A549 (cell line): ENCODE measurements around the gene QSOX1. TPM values are rescaled to one million over a fixed set of nuclear protein-coding genes. Genes with fewer than 3 reads are reported as not detected.

Experiments
- ATAC-seq, 2 experiments: fragments of 200-7000 bp in 1 of 2; fragments of >200 bp in 1 of 2; cut with Nextera tagmentation in 1 of 2; cut with Tn5 transposase in 1 of 2; 3 replicates each; pipeline versions ENCODE4 v1.8.0 to v1.9.1; 2018 to 2020; ENCODE audit warnings: mild to moderate bottlenecking in 1 of 2, moderate library complexity in 1 of 2
- CTCF ChIA-PET: fragments of 300-600 bp; sonication (Branson Sonifier 250); formaldehyde crosslinking; extraction: SDS; loops from one replicate; lab custom pipeline; 2021; ENCODE audit warnings: antibody characterized with exemption, inconsistent platforms; lab: Yijun Ruan, JAX
- POLR2A ChIA-PET: fragments of 350-600 bp; formaldehyde crosslinking; extraction: SDS; loops from one replicate; lab custom pipeline; 2021; ENCODE audit warnings: antibody characterized with exemption, inconsistent platforms; lab: Yijun Ruan, JAX
- DNase-seq, 2 experiments: peaks; one replicate each; pipeline versions ENCODE4 v3.0.0 to v3.0.0-alpha.2; 2011 to 2016; ENCODE audit warnings: low read depth in 1 of 2, low spot score in 1 of 2
- FAIRE-seq: peaks from 2 replicates; lab custom pipeline; 2011; peaks lifted over from hg19 to GRCh38; lab: Jason Lieb, UNC
- H3K27ac ChIP-seq, 2 experiments: fragments of >200 bp; sonication (Bioruptor Twin); formaldehyde crosslinking; 3 replicates each; pipeline ENCODE4 v1.5.1; 2016 to 2017
- H3K4me1 ChIP-seq: fragments of >200 bp; sonication (Bioruptor Twin); formaldehyde crosslinking; 3 replicates; pipeline ENCODE4 v1.6.1; 2016
- H3K4me2 ChIP-seq: fragments of >200 bp; sonication (Bioruptor Twin); formaldehyde crosslinking; 3 replicates; pipeline ENCODE4 v1.6.1; 2016
- H3K4me3 ChIP-seq: fragments of >200 bp; sonication (Bioruptor Twin); formaldehyde crosslinking; 3 replicates; pipeline ENCODE4 v1.5.1; 2016
- H3K9me3 ChIP-seq: fragments of >200 bp; sonication (Bioruptor Twin); formaldehyde crosslinking; 3 replicates; pipeline ENCODE4 v1.6.1; 2016
- CEBPB ChIP-seq, 2 experiments: fragments of >200 bp in 1 of 2; sonication (Bioruptor Twin) in 1 of 2; formaldehyde crosslinking in 1 of 2; IDR thresholded peaks; 2 replicates each; pipeline ENCODE4 v1.6.1; 2012 to 2016
- CHD2 ChIP-seq: fragments of 150-350 bp; IDR thresholded peaks from 2 replicates; pipeline ENCODE4 v1.6.1; 2014; ENCODE audit warnings: low read length; ENCODE audit not compliant: partially characterized antibody
- EHF ChIP-seq: fragments of 250-450 bp; sonication (Bioruptor Pico); IDR thresholded peaks from 2 replicates; pipeline ENCODE4 v1.5.0; 2020; ENCODE audit warnings: mild to moderate bottlenecking
- FOXS1 ChIP-seq: fragments of 250-450 bp; sonication (Bioruptor Pico); IDR thresholded peaks from 2 replicates; pipeline ENCODE4 v1.5.0; 2020; ENCODE audit warnings: mild to moderate bottlenecking, moderate library complexity
- HEYL ChIP-seq: fragments of 250-450 bp; sonication (Bioruptor Pico); IDR thresholded peaks from 2 replicates; pipeline ENCODE4 v1.8.0; 2021; ENCODE audit warnings: mild to moderate bottlenecking, moderate library complexity
- HOXB5 ChIP-seq: fragments of 250-450 bp; sonication (Bioruptor Pico); IDR thresholded peaks from 2 replicates; pipeline ENCODE4 v1.5.0; 2020; ENCODE audit warnings: mild to moderate bottlenecking, moderate library complexity
- JUN ChIP-seq, 2 experiments: fragments of >200 bp; sonication (Bioruptor Twin); formaldehyde crosslinking; IDR thresholded peaks; 2 replicates in 1 of 2; 3 replicates in 1 of 2; pipeline ENCODE4 v1.6.1; 2016 to 2017
- KDM5A ChIP-seq: fragments of 200-600 bp; sonication (generic); IDR thresholded peaks from 2 replicates; pipeline ENCODE4 v1.6.1; 2016; ENCODE audit warnings: antibody characterized with exemption, mild to moderate bottlenecking
- MYC ChIP-seq: IDR thresholded peaks from 2 replicates; pipeline ENCODE4 v1.6.1; 2012; ENCODE audit warnings: mild to moderate bottlenecking, inconsistent platforms, low read length, improper control_type of control experiment, borderline replicate concordance
- RAD21 ChIP-seq, 2 experiments: fragments of >200 bp in 1 of 2; sonication (Bioruptor Twin) in 1 of 2; formaldehyde crosslinking in 1 of 2; IDR thresholded peaks in 1 of 2; conservative IDR thresholded peaks in 1 of 2; 2 replicates in 1 of 2; 3 replicates in 1 of 2; pipeline ENCODE4 v1.6.1; 2012 to 2018; ENCODE audit warnings: inconsistent platforms in 1 of 2
- SMC3 ChIP-seq: fragments of >200 bp; sonication (Bioruptor Twin); formaldehyde crosslinking; IDR thresholded peaks from 3 replicates; pipeline ENCODE4 v1.6.1; 2018; ENCODE audit warnings: inconsistent platforms
- SREBF2 ChIP-seq: fragments of 450-650 bp; IDR thresholded peaks from 2 replicates; pipeline ENCODE4 v1.6.1; 2014; ENCODE audit warnings: mild to moderate bottlenecking, moderate library complexity
- WGBS: methylation state at CpG from one replicate; pipeline ENCODE4 v1.1.6; 2017; ENCODE audit errors: missing lambda C conversion rate; 5-methylcytosine and 5-hydroxymethylcytosine counted together
- polyA plus RNA-seq, 4 experiments: library from polyadenylated mRNA; depleted of rRNA in 3 of 4; stranded (reverse); fragments of >200 nt; fragmentation: RNase III in 1 of 4; extraction: RNeasy Plus Mini Kit Qiagen cat#74134 plus additional on column Dnase treatment in 1 of 4; gene quantifications; 2 replicates in 3 of 4; 3 replicates in 1 of 4; pipeline ENCODE4 v1.2.3, GENCODE V29; 2011 to 2017
- TF ChIP-seq, protein P1 (sequence below): IDR thresholded peaks from 2 replicates; pipeline ENCODE4 v1.6.1; 2012
- TF ChIP-seq, protein P2 (sequence below): fragments of >200 bp; sonication (Bioruptor Twin); formaldehyde crosslinking; IDR thresholded peaks from 2 replicates; pipeline ENCODE4 v1.6.1; 2016
- TF ChIP-seq, protein P3 (sequence below): fragments of >200 bp; sonication (Bioruptor Twin); formaldehyde crosslinking; IDR thresholded peaks from 3 replicates; pipeline ENCODE4 v1.5.1; 2016
- TF ChIP-seq, protein P4 (sequence below): fragments of 200-600 bp; sonication (generic); IDR thresholded peaks from 2 replicates; pipeline ENCODE4 v1.6.1; 2016; ENCODE audit warnings: antibody characterized with exemption, mild to moderate bottlenecking, moderate library complexity

Gene QSOX1
- polyA plus RNA-seq, 2 of the 4 experiments (the other 2 are of a cell fraction): 43.8 to 60.2 TPM

DNA sequence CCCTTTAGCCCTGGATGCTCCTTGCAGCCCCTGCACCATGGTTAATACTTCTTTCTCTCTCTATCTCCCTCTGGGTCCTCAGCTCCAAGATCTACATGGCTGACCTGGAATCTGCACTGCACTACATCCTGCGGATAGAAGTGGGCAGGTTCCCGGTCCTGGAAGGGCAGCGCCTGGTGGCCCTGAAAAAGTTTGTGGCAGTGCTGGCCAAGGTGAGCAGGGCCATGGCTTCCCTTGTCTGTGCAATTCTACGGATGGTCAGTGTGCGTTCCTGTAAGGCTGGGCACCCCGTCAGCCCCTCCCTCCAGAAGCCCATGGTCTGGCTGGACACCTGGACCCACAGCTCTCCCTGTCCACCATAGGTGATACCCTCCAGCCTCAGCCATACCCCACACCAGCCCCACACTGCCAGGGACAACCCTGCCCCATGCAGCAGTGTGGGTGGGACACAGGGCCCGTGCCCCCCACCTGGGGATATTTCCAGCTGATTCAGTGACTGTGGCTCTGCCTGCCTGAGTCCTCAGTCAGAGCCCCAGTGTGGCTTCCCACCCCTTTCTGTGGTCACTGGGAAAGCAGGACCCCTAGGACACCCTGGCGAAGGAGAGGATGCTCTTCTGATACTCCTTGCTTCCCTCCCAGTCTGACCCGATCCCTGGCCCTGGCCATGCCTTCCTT, 31.4 kb downstream of the QSOX1 start (continued):
- TF ChIP-seq MYC: no peak
- TF ChIP-seq CHD2: no peak
- no peak for TF ChIP-seq SREBF2
- TF ChIP-seq FOXS1 (CRISPR knock-in tag): no peak
- TF ChIP-seq CEBPB (IDR thresholded peaks at IDR 0.05): no peak
- TF ChIP-seq SMC3: no peak
- TF ChIP-seq, all 56 proteins: peak for 0

DNA sequence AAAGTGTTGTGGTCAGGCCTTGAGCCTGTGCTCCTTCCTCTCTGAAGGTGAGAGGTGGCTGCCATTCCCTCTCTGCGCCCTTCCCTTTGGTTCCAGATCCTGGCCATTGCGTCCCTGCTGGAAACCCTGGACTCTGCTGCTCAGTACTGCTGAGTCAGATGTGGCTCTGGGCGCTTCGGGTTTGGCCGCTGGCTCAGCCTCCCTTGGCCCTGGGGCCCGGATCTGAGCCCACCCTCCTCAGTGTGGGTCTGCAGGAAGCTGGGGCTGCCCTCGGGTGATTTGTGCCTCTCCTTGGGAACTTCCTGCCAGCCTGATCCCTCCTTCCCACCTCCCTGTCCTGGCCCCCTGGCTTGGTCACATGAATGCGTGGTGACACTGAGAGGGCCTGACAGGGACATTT, 32.2 kb downstream of the QSOX1 start:
- DNase-seq (no peak), ATAC-seq (no peak), FAIRE-seq (no peak)
- no peak for TF ChIP-seq KDM5A
- no peak for TF ChIP-seq HOXB5
- no peak for TF ChIP-seq JUN (IDR thresholded peaks at IDR 0.05)
- no peak for TF ChIP-seq EHF (CRISPR knock-in tag)
- TF ChIP-seq, protein P1, sequence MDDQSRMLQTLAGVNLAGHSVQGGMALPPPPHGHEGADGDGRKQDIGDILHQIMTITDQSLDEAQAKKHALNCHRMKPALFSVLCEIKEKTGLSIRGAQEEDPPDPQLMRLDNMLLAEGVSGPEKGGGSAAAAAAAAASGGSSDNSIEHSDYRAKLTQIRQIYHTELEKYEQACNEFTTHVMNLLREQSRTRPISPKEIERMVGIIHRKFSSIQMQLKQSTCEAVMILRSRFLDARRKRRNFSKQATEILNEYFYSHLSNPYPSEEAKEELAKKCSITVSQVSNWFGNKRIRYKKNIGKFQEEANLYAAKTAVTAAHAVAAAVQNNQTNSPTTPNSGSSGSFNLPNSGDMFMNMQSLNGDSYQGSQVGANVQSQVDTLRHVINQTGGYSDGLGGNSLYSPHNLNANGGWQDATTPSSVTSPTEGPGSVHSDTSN: no peak
- ChIA-PET POLR2A (no interaction called here), CTCF (interaction anchor here (0.9 to 6.5 kb wide), 15 partner anchors 12 to 979 kb away, joined by 3 to 77 read pairs (median 6); partner anchors contain the start of gene LHX4)
- H3K4me3 ChIP-seq: no peak overlapping the region
- H3K4me2 ChIP-seq: no peak overlapping the region
- H3K9me3 ChIP-seq: no peaks in the 10 kb centered on the region
- H3K4me1 ChIP-seq: no peaks in the 10 kb centered on the region
- no peak overlapping the region for H3K27ac ChIP-seq
- WGBS: 69% methylated on average over 7 of the region's 8 CpGs

DNA sequence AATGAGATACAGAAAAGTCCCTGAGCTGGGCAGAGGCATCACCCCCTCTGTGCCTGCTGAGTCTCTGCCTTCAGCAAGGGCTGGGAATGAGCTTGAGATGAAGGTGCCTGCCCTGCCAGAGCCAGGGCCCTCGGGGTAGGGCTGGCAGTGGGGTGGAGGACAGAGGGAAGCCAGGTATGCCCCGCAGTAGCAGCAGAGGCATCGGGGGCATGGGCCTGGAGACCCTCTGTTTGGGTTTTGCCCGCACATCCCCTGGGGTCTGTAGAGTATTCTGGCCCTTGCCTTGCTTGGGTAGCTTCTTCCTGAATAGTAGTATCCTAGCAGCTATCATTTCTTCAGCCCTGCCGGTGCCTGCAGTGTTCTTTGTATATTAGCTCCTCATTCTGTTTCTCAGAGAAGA, 33.0 kb downstream of the QSOX1 start:
- CTCF ChIA-PET: interaction anchor here (0.7 to 6.5 kb wide), 42 partner anchors 9 to 979 kb away, joined by 3 to 77 read pairs (median 4); partner anchors contain the start of gene LHX4
- H3K4me2 ChIP-seq: no peak overlapping the region
- no peak for FAIRE-seq
- H3K27ac ChIP-seq: no peak overlapping the region
- WGBS: 71% methylated on average over 5 of the region's 5 CpGs
- TF ChIP-seq, protein P2, sequence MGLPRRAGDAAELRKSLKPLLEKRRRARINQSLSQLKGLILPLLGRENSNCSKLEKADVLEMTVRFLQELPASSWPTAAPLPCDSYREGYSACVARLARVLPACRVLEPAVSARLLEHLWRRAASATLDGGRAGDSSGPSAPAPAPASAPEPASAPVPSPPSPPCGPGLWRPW: no peak
- TF ChIP-seq HEYL (CRISPR knock-in tag): no peak
- peak in 1 of 2 experiments; percentile 8; a peak in 2 of 6 replicates for ATAC-seq
- no peaks in the 10 kb centered on the region for H3K9me3 ChIP-seq
- POLR2A ChIA-PET: no interaction called here
- H3K4me3 ChIP-seq: no peak overlapping the region
- no peak for DNase-seq
- no peaks in the 10 kb centered on the region for H3K4me1 ChIP-seq

DNA sequence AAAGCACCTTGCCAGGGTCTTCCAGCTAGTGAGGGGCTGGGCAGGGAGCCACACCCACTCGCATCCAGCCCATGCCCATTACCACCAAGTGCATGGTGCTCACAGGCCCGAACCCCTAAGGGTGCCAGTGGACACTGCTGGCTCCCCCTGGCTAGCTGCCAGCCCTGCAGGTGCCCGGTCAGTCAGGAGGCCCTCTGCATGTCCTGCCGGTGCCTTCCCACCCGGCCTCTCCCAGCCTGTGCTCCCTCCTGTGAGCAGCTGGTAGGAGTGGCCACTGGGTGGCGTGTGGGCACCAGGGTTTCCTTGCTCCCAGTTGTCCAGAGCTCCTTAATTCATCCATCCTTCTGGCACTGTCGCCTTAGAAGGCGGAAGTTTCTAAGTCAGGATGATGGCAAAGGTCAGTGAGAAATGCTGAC, 33.4 kb downstream of the QSOX1 start:
- no peaks in the 10 kb centered on the region for H3K9me3 ChIP-seq
- H3K4me2 ChIP-seq: no peak overlapping the region
- DNase-seq (peak; percentile 79 to 82), ATAC-seq (peak; percentile 88 to 98), FAIRE-seq (no peak)
- CTCF ChIA-PET: interaction anchor here (0.6 to 6.5 kb wide), 48 partner anchors 9 to 978 kb away, joined by 3 to 77 read pairs (median 4); partner anchors contain the start of gene LHX4
- H3K27ac ChIP-seq: no peak overlapping the region
- H3K4me3 ChIP-seq: no peak overlapping the region
- H3K4me1 ChIP-seq: no peaks in the 10 kb centered on the region
- TF ChIP-seq, protein P3, sequence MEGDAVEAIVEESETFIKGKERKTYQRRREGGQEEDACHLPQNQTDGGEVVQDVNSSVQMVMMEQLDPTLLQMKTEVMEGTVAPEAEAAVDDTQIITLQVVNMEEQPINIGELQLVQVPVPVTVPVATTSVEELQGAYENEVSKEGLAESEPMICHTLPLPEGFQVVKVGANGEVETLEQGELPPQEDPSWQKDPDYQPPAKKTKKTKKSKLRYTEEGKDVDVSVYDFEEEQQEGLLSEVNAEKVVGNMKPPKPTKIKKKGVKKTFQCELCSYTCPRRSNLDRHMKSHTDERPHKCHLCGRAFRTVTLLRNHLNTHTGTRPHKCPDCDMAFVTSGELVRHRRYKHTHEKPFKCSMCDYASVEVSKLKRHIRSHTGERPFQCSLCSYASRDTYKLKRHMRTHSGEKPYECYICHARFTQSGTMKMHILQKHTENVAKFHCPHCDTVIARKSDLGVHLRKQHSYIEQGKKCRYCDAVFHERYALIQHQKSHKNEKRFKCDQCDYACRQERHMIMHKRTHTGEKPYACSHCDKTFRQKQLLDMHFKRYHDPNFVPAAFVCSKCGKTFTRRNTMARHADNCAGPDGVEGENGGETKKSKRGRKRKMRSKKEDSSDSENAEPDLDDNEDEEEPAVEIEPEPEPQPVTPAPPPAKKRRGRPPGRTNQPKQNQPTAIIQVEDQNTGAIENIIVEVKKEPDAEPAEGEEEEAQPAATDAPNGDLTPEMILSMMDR: peak; percentile 86
- TF ChIP-seq, protein P4, sequence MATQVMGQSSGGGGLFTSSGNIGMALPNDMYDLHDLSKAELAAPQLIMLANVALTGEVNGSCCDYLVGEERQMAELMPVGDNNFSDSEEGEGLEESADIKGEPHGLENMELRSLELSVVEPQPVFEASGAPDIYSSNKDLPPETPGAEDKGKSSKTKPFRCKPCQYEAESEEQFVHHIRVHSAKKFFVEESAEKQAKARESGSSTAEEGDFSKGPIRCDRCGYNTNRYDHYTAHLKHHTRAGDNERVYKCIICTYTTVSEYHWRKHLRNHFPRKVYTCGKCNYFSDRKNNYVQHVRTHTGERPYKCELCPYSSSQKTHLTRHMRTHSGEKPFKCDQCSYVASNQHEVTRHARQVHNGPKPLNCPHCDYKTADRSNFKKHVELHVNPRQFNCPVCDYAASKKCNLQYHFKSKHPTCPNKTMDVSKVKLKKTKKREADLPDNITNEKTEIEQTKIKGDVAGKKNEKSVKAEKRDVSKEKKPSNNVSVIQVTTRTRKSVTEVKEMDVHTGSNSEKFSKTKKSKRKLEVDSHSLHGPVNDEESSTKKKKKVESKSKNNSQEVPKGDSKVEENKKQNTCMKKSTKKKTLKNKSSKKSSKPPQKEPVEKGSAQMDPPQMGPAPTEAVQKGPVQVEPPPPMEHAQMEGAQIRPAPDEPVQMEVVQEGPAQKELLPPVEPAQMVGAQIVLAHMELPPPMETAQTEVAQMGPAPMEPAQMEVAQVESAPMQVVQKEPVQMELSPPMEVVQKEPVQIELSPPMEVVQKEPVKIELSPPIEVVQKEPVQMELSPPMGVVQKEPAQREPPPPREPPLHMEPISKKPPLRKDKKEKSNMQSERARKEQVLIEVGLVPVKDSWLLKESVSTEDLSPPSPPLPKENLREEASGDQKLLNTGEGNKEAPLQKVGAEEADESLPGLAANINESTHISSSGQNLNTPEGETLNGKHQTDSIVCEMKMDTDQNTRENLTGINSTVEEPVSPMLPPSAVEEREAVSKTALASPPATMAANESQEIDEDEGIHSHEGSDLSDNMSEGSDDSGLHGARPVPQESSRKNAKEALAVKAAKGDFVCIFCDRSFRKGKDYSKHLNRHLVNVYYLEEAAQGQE: no peak
- peak; percentile 87 to 93 for TF ChIP-seq RAD21 (conservative IDR thresholded peaks at IDR 0.05 in 1 of 2, IDR thresholded peaks at IDR 0.05 in 1 of 2)
- TF ChIP-seq SMC3: peak; percentile 87
- 13% methylated on average over 7 of the region's 8 CpGs for WGBS
- POLR2A ChIA-PET: no interaction called here
